OCI-LY3 (cell line): ENCODE measurements around the gene TRIM31.

ENCODE experiments used
- H2AFZ ChIP-seq: fragments of 200-600, 300-600 bp; shearing (Covaris generic); 2 replicates; pipeline ENCODE4 v1.6.0; 2014; ENCODE audit warnings: antibody characterized with exemption, low read depth, low read length
- H3K27ac ChIP-seq: fragments of 200-600, 300-600 bp; sonication (generic); 2 replicates; pipeline ENCODE4 v1.5.1; 2014; ENCODE audit warnings: mild to moderate bottlenecking, low read length, moderate library complexity, mixed read lengths
- H3K27me3 ChIP-seq: fragments of 200-600, 300-600 bp; sonication (generic); 2 replicates; pipeline ENCODE4 v1.6.1; 2014; ENCODE audit warnings: low read depth, low read length, mixed read lengths
- H3K36me3 ChIP-seq: fragments of 200-600, 300-600 bp; sonication (generic); replicated peaks from 2 replicates; pipeline ENCODE3; 2014; ENCODE audit warnings: low read depth, low read length, mixed read lengths
- H3K4me1 ChIP-seq: fragments of 300-600, 200-600 bp; sonication (generic); 2 replicates; pipeline ENCODE4 v1.6.1; 2014; ENCODE audit warnings: low read length, mixed read lengths
- H3K4me2 ChIP-seq: fragments of 200-600, 300-600 bp; sonication (generic); 2 replicates; pipeline ENCODE4 v1.6.1; 2014; ENCODE audit warnings: low read length, mixed read lengths
- H3K4me3 ChIP-seq: fragments of 300-600, 200-600 bp; sonication (generic); 2 replicates; pipeline ENCODE4 v1.5.1; 2014; ENCODE audit warnings: antibody characterized with exemption, mild to moderate bottlenecking, low read length, moderate library complexity
- H3K79me2 ChIP-seq: fragments of 300-600, 200-600 bp; shearing (Covaris generic); 2 replicates; pipeline ENCODE4 v1.6.1; 2014; ENCODE audit warnings: mild to moderate bottlenecking, low read length, mixed read lengths
- H3K9ac ChIP-seq: fragments of 300-600, 200-600 bp; shearing (Covaris generic); 2 replicates; pipeline ENCODE4 v1.6.0; 2014; ENCODE audit warnings: mild to moderate bottlenecking, low read length, moderate library complexity
- H3K9me3 ChIP-seq: fragments of 200-600, 300-600 bp; shearing (Covaris generic); 2 replicates; pipeline ENCODE4 v1.6.1; 2014; ENCODE audit warnings: low read length, mixed read lengths; ENCODE audit not compliant: insufficient read depth
- H4K20me1 ChIP-seq: fragments of 200-600, 300-600 bp; sonication (generic); 2 replicates; pipeline ENCODE4 v1.6.1; 2016; ENCODE audit warnings: low read length, mixed read lengths; ENCODE audit not compliant: insufficient read depth
- CTCF ChIP-seq: fragments of 200-600, 300-600 bp; sonication (generic); IDR thresholded peaks from 2 replicates; pipeline ENCODE4 v1.5.1; 2014; ENCODE audit warnings: antibody characterized with exemption, low read length, low read depth
- EZH2phosphoT487 ChIP-seq: fragments of 200-600 bp; shearing (Covaris generic); IDR thresholded peaks from 2 replicates; pipeline ENCODE4 v1.6.1; 2018; ENCODE audit warnings: antibody characterized with exemption, mixed run types, low read depth

Gene TRIM31

GRCh38 chr6:30129265-30130178, 16.6 kb upstream of the TRIM31 start:
- H3K36me3 ChIP-seq, result no peaks in the 10 kb centered on the region
- no peaks in the 10 kb centered on the region for H4K20me1 ChIP-seq
- peaks cover 10% of the 10 kb centered on the region for H3K4me1 ChIP-seq
- no peak overlapping the region for H3K27ac ChIP-seq
- no peak overlapping the region for H2AFZ ChIP-seq
- no peak overlapping the region for H3K4me3 ChIP-seq
- no peaks in the 10 kb centered on the region for H3K9me3 ChIP-seq
- no peaks in the 10 kb centered on the region for H3K79me2 ChIP-seq
- TF ChIP-seq CTCF (no peak), EZH2phosphoT487 (no peak)
- H3K9ac ChIP-seq, result no peak overlapping the region
- peaks cover 24% of the 10 kb centered on the region for H3K27me3 ChIP-seq
- no peak overlapping the region for H3K4me2 ChIP-seq

GRCh38 chr6:30127238-30128093, 14.6 kb upstream of the TRIM31 start:
- Histone ChIP-seq H3K36me3 (no peaks in the 10 kb centered on the region), H3K4me2 (no peak overlapping the region), H3K4me1 (peaks cover 10% of the 10 kb centered on the region), H3K27me3 (peaks cover 18% of the 10 kb centered on the region), H3K4me3 (no peak overlapping the region), H2AFZ (no peak overlapping the region), H3K79me2 (no peaks in the 10 kb centered on the region), H3K9me3 (no peaks in the 10 kb centered on the region), H3K9ac (no peak overlapping the region), H4K20me1 (no peaks in the 10 kb centered on the region), H3K27ac (no peak overlapping the region)
- TF ChIP-seq CTCF (no peak), EZH2phosphoT487 (no peak)

- Histone ChIP-seq H3K27me3 (no peaks in the 10 kb centered on the region), H3K79me2 (no peaks in the 10 kb centered on the region), H3K4me1 (no peaks in the 10 kb centered on the region), H3K9ac (no peak overlapping the region), H3K36me3 (no peaks in the 10 kb centered on the region), H3K4me2 (no peak overlapping the region), H3K27ac (no peak overlapping the region), H3K4me3 (no peak overlapping the region), H4K20me1 (no peaks in the 10 kb centered on the region), H3K9me3 (no peaks in the 10 kb centered on the region), H2AFZ (no peak overlapping the region)
- TF ChIP-seq EZH2phosphoT487 (no peak), CTCF (no peak)
Measured at GRCh38 chr6:30122515-30122914, 9.6 kb upstream of the TRIM31 start.
